Measurements from ENCODE around the gene ZNF236.

DNA sequence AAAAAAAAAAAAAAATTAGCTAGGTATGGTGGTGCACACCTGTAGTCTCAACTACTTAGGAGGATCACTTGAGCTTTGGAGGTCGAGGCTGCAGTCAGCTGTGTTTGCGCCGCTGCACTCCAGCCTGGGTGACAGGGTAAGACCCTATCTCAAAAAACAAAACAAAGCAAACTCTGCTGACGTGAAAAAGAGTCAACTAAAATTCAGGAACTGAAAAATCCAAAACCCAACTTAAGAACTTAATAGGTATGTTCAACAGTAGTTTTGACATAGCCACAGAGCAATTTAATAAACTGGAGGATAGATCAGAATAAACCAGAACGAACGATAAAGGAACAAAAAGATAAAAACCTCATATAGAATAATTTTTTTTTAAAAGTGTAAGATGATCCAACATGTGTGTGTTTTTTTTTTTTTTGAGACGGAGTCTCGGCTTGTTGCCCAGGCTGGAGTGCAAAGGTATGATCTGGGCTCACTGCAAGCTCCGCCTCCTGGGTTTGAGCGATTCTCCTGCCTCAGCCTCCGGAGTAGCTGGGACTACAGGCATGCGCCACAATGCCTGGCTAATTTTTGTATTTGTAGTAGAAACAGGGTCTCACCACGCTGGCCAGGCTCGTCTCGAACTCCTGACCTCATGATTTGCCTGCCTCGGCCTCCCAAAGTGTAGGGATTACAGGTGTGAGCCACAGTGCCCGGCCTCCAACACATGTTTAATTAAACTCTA, 4.3 kb upstream of the ZNF236 start:
- TF ChIP-seq SUZ12 (IDR thresholded peaks at IDR 0.05; ENCODE audit: extremely low read depth, insufficient read depth, insufficient read length) (no peak), ZNF274 (IDR thresholded peaks at IDR 0.05; ENCODE audit: low read depth, low read length) (no peak), YY1 (IDR thresholded peaks at IDR 0.05; ENCODE audit: insufficient read depth, insufficient read length) (no peak)

Data from NT2/D1 (cell line).